ENCODE measurements around the gene C1orf232. TPM values are rescaled to one million over a fixed set of nuclear protein-coding genes. Genes with fewer than 3 reads are reported as not detected.
A peak's percentile ranks its signal among the peaks of the same experiment; 100 is the strongest.

The C1orf232 gene
- total and polyA plus RNA-seq, 4 donors, result not detected

GRCh38 chr1:26171084-26172072, 2.6 kb upstream of the C1orf232 start, which contains the start of gene ZNF593OS:
ZNF593OS (minus strand) TSS chr1:26171832; CDS start chr1:26171661, 171 bp downstream.
- peaks cover 0 to 7% (median 0%) of the 10 kb centered on the region in 5 donors for H3K4me1 ChIP-seq (ENCODE audit: control insufficient read depth in 5 of 5, insufficient read depth in 5 of 5, low read length in 5 of 5)
- no peak for DNase-seq
- peak within 1 kb of the TSS; percentile 76 for H3K4me3 ChIP-seq

GRCh38 chr1:26170472-26170821, 1.7 kb upstream of the C1orf232 start:
- peak overlapping the region; percentile 52 to 59 for H3K9ac ChIP-seq (ENCODE audit: insufficient read depth in 1 of 2, low read length in 2 of 2)

More at GRCh38 chr1:26171084-26172072, 2.6 kb upstream of the C1orf232 start, which contains the start of gene ZNF593OS:
- H3K36me3 ChIP-seq (ENCODE audit: control insufficient read depth in 4 of 4, insufficient read depth in 4 of 4, low read length in 4 of 4), result peaks cover 0 to 3% (median 0%) of the 10 kb centered on the region in 4 donors
- no peak for TF ChIP-seq CTCF (IDR thresholded peaks at IDR 0.05; ENCODE audit: control extremely low read depth, extremely low read depth)
- no peaks in the 10 kb centered on the region for H3K27me3 ChIP-seq (ENCODE audit: control insufficient read depth in 3 of 3, insufficient read depth in 3 of 3, low read length in 2 of 3)
- WGBS, 2 donors, result 95 to 96% methylated on average over 34 of the region's 34 CpGs
- no peaks in the 10 kb centered on the region for H3K9me3 ChIP-seq (ENCODE audit: control insufficient read depth in 4 of 4, insufficient read depth in 3 of 4, low read length in 3 of 4)
- no peak within 1 kb of the TSS for H3K9ac ChIP-seq (ENCODE audit: insufficient read depth in 1 of 2, low read length in 2 of 2)
- H3K27ac ChIP-seq (ENCODE audit: low read depth in 1 of 2, low read length in 1 of 2), result no peak within 1 kb of the TSS
- ATAC-seq (ENCODE audit: insufficient read depth, low FRiP score), result no peak

GRCh38 chr1:26169669-26170471, 1.1 kb upstream of the C1orf232 start, which contains the start of gene ZNF593:
ZNF593 (plus strand) TSS chr1:26169908; CDS start chr1:26169984, 76 bp downstream.
- peak; percentile 92 to 94 (median 94) for DNase-seq
- H3K27me3 ChIP-seq (ENCODE audit: control insufficient read depth in 3 of 3, insufficient read depth in 3 of 3, low read length in 2 of 3), result no peaks in the 10 kb centered on the region
- peaks cover 0 to 3% (median 0%) of the 10 kb centered on the region in 4 donors for H3K36me3 ChIP-seq (ENCODE audit: control insufficient read depth in 4 of 4, insufficient read depth in 4 of 4, low read length in 4 of 4)
- H3K9me3 ChIP-seq (ENCODE audit: control insufficient read depth in 4 of 4, insufficient read depth in 3 of 4, low read length in 3 of 4), result no peaks in the 10 kb centered on the region
- TF ChIP-seq CTCF (IDR thresholded peaks at IDR 0.05; ENCODE audit: control extremely low read depth, extremely low read depth), result peak; percentile 96
- peak within 1 kb of the TSS; percentile 76 for H3K4me3 ChIP-seq
- WGBS, 2 donors, result 1 to 2% methylated on average over 61 to 76 of the region's 76 CpGs
- peak within 1 kb of the TSS; percentile 52 to 59 for H3K9ac ChIP-seq (ENCODE audit: insufficient read depth in 1 of 2, low read length in 2 of 2)
- peak; percentile 90 for ATAC-seq (ENCODE audit: insufficient read depth, low FRiP score)
- peak within 1 kb of the TSS; percentile 76 to 79 for H3K27ac ChIP-seq (ENCODE audit: low read depth in 1 of 2, low read length in 1 of 2)
- peaks cover 0 to 16% (median 4%) of the 10 kb centered on the region in 5 donors for H3K4me1 ChIP-seq (ENCODE audit: control insufficient read depth in 5 of 5, insufficient read depth in 5 of 5, low read length in 5 of 5)

More at GRCh38 chr1:26170472-26170821, 1.7 kb upstream of the C1orf232 start:
- H3K4me1 ChIP-seq (ENCODE audit: control insufficient read depth in 5 of 5, insufficient read depth in 5 of 5, low read length in 5 of 5), result peaks cover 0 to 12% (median 2%) of the 10 kb centered on the region in 5 donors
- no peaks in the 10 kb centered on the region for H3K27me3 ChIP-seq (ENCODE audit: control insufficient read depth in 3 of 3, insufficient read depth in 3 of 3, low read length in 2 of 3)
- H3K9me3 ChIP-seq (ENCODE audit: control insufficient read depth in 4 of 4, insufficient read depth in 3 of 4, low read length in 3 of 4), result no peaks in the 10 kb centered on the region
- ATAC-seq (ENCODE audit: insufficient read depth, low FRiP score) (no peak), DNase-seq (no peak)
- peak overlapping the region; percentile 76 for H3K4me3 ChIP-seq
- 68 to 75% methylated on average over 9 of the region's 9 CpGs for WGBS, 2 donors
- H3K27ac ChIP-seq (ENCODE audit: low read depth in 1 of 2, low read length in 1 of 2), result peak overlapping the region in 1 of 2 donors; percentile 76
- no peak for TF ChIP-seq CTCF (IDR thresholded peaks at IDR 0.05; ENCODE audit: control extremely low read depth, extremely low read depth)
- peaks cover 0 to 3% (median 0%) of the 10 kb centered on the region in 4 donors for H3K36me3 ChIP-seq (ENCODE audit: control insufficient read depth in 4 of 4, insufficient read depth in 4 of 4, low read length in 4 of 4)
